ENCODE data around the gene PTRH2.

DNA sequence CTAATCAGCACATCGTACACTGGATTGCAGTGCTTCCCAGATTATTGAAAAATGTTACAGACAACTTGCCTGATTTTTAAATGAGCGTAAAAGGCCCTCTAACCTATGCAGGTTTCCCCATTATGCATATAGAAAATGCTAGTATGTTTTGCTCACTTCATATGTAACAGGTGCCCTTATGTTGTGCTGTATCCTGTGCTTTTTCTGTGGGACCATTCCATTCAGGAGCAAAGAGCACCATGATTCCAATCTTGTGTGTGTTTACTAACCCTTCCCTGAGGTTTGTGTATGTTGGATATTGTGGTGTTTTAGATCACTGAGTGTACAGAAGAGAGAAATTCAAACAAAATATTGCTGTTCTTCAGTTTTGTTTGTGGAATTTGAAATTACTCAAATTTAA lies 12.9 kb downstream of the PTRH2 start:
- TF ChIP-seq POLR2A (IDR thresholded peaks at IDR 0.05; ENCODE audit: low read depth, low read length) (no peak), MYC (IDR thresholded peaks at IDR 0.05; ENCODE audit: low read depth, low read length) (no peak), POLR2AphosphoS5 (IDR thresholded peaks at IDR 0.05; ENCODE audit: insufficient read depth, low read depth, low read length) (no peak), EZH2 (IDR thresholded peaks at IDR 0.05; ENCODE audit: borderline replicate concordance, low read depth, low read length, severe bottlenecking) (no peak), JUN (IDR thresholded peaks at IDR 0.05; ENCODE audit: borderline replicate concordance, insufficient read depth, insufficient read length, low read depth) (no peak), FOS (IDR thresholded peaks at IDR 0.05; ENCODE audit: borderline replicate concordance, insufficient read depth, low read length) (no peak)
- TF ChIP-seq, protein P1, sequence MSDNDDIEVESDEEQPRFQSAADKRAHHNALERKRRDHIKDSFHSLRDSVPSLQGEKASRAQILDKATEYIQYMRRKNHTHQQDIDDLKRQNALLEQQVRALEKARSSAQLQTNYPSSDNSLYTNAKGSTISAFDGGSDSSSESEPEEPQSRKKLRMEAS (IDR thresholded peaks at IDR 0.05; ENCODE audit: insufficient read depth, insufficient read length) = no peak
- TF ChIP-seq, protein P2, sequence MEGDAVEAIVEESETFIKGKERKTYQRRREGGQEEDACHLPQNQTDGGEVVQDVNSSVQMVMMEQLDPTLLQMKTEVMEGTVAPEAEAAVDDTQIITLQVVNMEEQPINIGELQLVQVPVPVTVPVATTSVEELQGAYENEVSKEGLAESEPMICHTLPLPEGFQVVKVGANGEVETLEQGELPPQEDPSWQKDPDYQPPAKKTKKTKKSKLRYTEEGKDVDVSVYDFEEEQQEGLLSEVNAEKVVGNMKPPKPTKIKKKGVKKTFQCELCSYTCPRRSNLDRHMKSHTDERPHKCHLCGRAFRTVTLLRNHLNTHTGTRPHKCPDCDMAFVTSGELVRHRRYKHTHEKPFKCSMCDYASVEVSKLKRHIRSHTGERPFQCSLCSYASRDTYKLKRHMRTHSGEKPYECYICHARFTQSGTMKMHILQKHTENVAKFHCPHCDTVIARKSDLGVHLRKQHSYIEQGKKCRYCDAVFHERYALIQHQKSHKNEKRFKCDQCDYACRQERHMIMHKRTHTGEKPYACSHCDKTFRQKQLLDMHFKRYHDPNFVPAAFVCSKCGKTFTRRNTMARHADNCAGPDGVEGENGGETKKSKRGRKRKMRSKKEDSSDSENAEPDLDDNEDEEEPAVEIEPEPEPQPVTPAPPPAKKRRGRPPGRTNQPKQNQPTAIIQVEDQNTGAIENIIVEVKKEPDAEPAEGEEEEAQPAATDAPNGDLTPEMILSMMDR (IDR thresholded peaks at IDR 0.05; ENCODE audit: extremely low read depth in 1 of 2, insufficient read depth in 1 of 2, low read depth in 1 of 2, low read length in 2 of 2) = no peak

Data from endothelial cell of umbilical vein (primary cell).